SU-DHL-6 (cell line): ENCODE results near the gene ZNF12.
"Not testable (repeated sequence)": the region's sequence is repeated elsewhere in the genome, so short reads cannot be mapped to it uniquely, and the experiment has no call there.

ENCODE experiments used
- H2AFZ ChIP-seq: fragments of 200-600 bp; sonication (generic); 2 replicates; pipeline ENCODE4 v1.6.1; 2014; ENCODE audit warnings: low read depth, mild to moderate bottlenecking, moderate library complexity, mixed read lengths, antibody characterized with exemption, low read length; ENCODE audit not compliant: severe bottlenecking
- H3F3A ChIP-seq: fragments of 200-600 bp; shearing (Covaris generic); 2 replicates; pipeline ENCODE4 v1.6.0; 2016; ENCODE audit warnings: antibody characterized with exemption, mild to moderate bottlenecking; ENCODE audit not compliant: insufficient read depth
- H3K27ac ChIP-seq: fragments of 200-600 bp; sonication (generic); 2 replicates; pipeline ENCODE4 v1.5.1; 2016; ENCODE audit warnings: low read depth, mild to moderate bottlenecking, low read length, moderate library complexity, mixed read lengths
- H3K27me3 ChIP-seq: fragments of 200-600 bp; sonication (generic), shearing (Covaris generic); 2 replicates; pipeline ENCODE4 v1.6.0; 2014; ENCODE audit warnings: mild to moderate bottlenecking, low read length
- H3K36me3 ChIP-seq: fragments of 200-600 bp; sonication (generic); 2 replicates; pipeline ENCODE4 v1.6.1; 2014; ENCODE audit warnings: mild to moderate bottlenecking, low read length, mixed read lengths
- H3K4me2 ChIP-seq: fragments of 300-600, 200-600 bp; shearing (Covaris generic), sonication (generic); 2 replicates; pipeline ENCODE4 v1.6.0; 2014; ENCODE audit warnings: low read length, low read depth, mild to moderate bottlenecking; ENCODE audit not compliant: poor library complexity, severe bottlenecking
- H3K4me3 ChIP-seq: fragments of 200-600 bp; sonication (generic); 2 replicates; pipeline ENCODE4 v1.5.1; 2014; ENCODE audit warnings: antibody characterized with exemption, low read length, mild to moderate bottlenecking, mixed read lengths; ENCODE audit not compliant: insufficient read depth, poor library complexity, severe bottlenecking
- H3K79me2 ChIP-seq: fragments of 200-600 bp; sonication (generic); 2 replicates; pipeline ENCODE4 v1.6.1; 2014; ENCODE audit warnings: mild to moderate bottlenecking, low read length, moderate library complexity; ENCODE audit not compliant: insufficient read depth
- H3K9ac ChIP-seq: fragments of 200-600 bp; sonication (generic); 2 replicates; pipeline ENCODE4 v1.7.0; 2014; ENCODE audit warnings: mild to moderate bottlenecking, low read length
- H3K9me2 ChIP-seq: fragments of 200-600 bp; sonication (generic); replicated peaks from 2 replicates; pipeline ENCODE4 v1.6.1; 2014; ENCODE audit warnings: low read length; ENCODE audit not compliant: insufficient read depth
- H3K9me3 ChIP-seq: fragments of 200-600 bp; sonication (generic); 2 replicates; pipeline ENCODE4 v1.6.1; 2014; ENCODE audit warnings: low read length, mixed read lengths; ENCODE audit not compliant: insufficient read depth
- H4K20me1 ChIP-seq: fragments of 200-600 bp; sonication (generic); 2 replicates; pipeline ENCODE4 v1.6.1; 2014; ENCODE audit warnings: low read depth, mild to moderate bottlenecking, antibody characterized with exemption, low read length, moderate library complexity, mixed read lengths
- EZH2phosphoT487 ChIP-seq: fragments of 200-600 bp; sonication (generic), shearing (Covaris generic); conservative IDR thresholded peaks from 2 replicates; pipeline ENCODE4 v1.6.1; 2018; ENCODE audit warnings: mild to moderate bottlenecking, antibody characterized with exemption, low read length, moderate library complexity, mixed read lengths
- TF ChIP-seq, protein P1 (sequence below): fragments of 200-600 bp; sonication (generic); IDR thresholded peaks from one replicate; pipeline ENCODE4 v1.5.1; 2017; ENCODE audit warnings: antibody characterized with exemption, mild to moderate bottlenecking, low read length, moderate library complexity; ENCODE audit not compliant: insufficient read depth, poor library complexity, severe bottlenecking

ZNF12 gene

DNA sequence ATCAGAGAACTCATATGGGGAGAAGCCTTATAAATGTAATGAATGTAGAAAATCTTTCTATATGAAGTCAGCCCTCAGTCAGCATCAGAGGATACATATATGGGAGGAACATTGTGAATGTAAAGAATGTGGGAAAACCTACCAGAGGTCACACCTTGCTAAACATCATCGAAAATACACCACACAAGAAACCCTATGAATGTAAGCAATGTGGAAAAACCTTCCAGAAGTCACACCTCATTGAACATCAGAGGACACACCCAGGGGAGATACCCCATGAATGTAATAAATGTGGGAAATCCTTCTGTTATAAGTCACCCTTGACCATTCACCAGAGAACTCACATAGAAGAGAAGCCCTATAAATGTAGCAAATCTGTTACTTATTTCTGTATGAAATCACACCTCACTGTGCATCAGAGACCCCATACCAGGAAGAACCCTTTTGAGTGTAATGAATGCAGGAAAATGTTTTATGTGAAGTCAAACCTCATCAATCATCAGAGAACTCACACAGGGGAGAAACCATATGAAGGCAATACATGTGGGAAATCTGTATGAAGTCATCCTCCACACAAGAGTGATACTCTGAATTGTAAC, 30.8 kb downstream of the ZNF12 start:
- H3K27me3 ChIP-seq: no peaks in the 10 kb centered on the region
- no peak overlapping the region for H3K9ac ChIP-seq
- H3K4me2 ChIP-seq: no peak overlapping the region
- peaks cover 70% of the 10 kb centered on the region for H3K9me3 ChIP-seq
- no peak overlapping the region for H2AFZ ChIP-seq
- no peaks in the 10 kb centered on the region for H3K9me2 ChIP-seq
- no peaks in the 10 kb centered on the region for H3F3A ChIP-seq
- no peak overlapping the region for H3K4me3 ChIP-seq
- H3K27ac ChIP-seq: no peak overlapping the region
- H4K20me1 ChIP-seq: no peaks in the 10 kb centered on the region
- H3K79me2 ChIP-seq: no peaks in the 10 kb centered on the region
- H3K36me3 ChIP-seq: peaks cover 3% of the 10 kb centered on the region; the same call in 1 of the 2 replicates
- TF ChIP-seq, protein P1, sequence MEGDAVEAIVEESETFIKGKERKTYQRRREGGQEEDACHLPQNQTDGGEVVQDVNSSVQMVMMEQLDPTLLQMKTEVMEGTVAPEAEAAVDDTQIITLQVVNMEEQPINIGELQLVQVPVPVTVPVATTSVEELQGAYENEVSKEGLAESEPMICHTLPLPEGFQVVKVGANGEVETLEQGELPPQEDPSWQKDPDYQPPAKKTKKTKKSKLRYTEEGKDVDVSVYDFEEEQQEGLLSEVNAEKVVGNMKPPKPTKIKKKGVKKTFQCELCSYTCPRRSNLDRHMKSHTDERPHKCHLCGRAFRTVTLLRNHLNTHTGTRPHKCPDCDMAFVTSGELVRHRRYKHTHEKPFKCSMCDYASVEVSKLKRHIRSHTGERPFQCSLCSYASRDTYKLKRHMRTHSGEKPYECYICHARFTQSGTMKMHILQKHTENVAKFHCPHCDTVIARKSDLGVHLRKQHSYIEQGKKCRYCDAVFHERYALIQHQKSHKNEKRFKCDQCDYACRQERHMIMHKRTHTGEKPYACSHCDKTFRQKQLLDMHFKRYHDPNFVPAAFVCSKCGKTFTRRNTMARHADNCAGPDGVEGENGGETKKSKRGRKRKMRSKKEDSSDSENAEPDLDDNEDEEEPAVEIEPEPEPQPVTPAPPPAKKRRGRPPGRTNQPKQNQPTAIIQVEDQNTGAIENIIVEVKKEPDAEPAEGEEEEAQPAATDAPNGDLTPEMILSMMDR: no peak
- TF ChIP-seq EZH2phosphoT487: no peak

GRCh38 chr7:6670851-6671250, 35.9 kb downstream of the ZNF12 start:
- not testable (repeated sequence) for H3K9ac ChIP-seq, H3K4me3 ChIP-seq, H3K36me3 ChIP-seq, H3F3A ChIP-seq, H3K27me3 ChIP-seq, H3K27ac ChIP-seq, H3K4me2 ChIP-seq, H2AFZ ChIP-seq, H3K9me2 ChIP-seq, H3K79me2 ChIP-seq, H4K20me1 ChIP-seq
- peaks cover 33% of the 10 kb centered on the region for H3K9me3 ChIP-seq

GRCh38 chr7:6658618-6659345, 48.0 kb downstream of the ZNF12 start:
- Histone ChIP-seq H3K36me3 (no peaks in the 10 kb centered on the region), H3K4me2 (no peak overlapping the region), H3K4me3 (no peak overlapping the region), H3K9ac (no peak overlapping the region), H4K20me1 (no peaks in the 10 kb centered on the region), H3F3A (0 out of 2 replicates have a peak, but pooled peaks cover 4% of the 10 kb centered on the region), H3K27ac (no peak overlapping the region), H3K27me3 (no peaks in the 10 kb centered on the region), H3K9me2 (no peaks in the 10 kb centered on the region), H2AFZ (no peak overlapping the region), H3K9me3 (no peaks in the 10 kb centered on the region), H3K79me2 (no peaks in the 10 kb centered on the region)
- TF ChIP-seq EZH2phosphoT487: no peak
- TF ChIP-seq, protein P1: no peak

- H3K36me3 ChIP-seq: no peaks in the 10 kb centered on the region; the same call in 1 of the 2 replicates
- H3K9me3 ChIP-seq: no peaks in the 10 kb centered on the region
- no peaks in the 10 kb centered on the region for H4K20me1 ChIP-seq
- H3K27ac ChIP-seq: no peak overlapping the region
- no peak overlapping the region for H3K4me3 ChIP-seq
- H2AFZ ChIP-seq: no peak overlapping the region
- no peaks in the 10 kb centered on the region for H3K9me2 ChIP-seq
- no peak overlapping the region for H3K4me2 ChIP-seq
- no peak overlapping the region for H3K9ac ChIP-seq
- H3K79me2 ChIP-seq: no peaks in the 10 kb centered on the region
- H3K27me3 ChIP-seq: no peaks in the 10 kb centered on the region
- H3F3A ChIP-seq: 0 out of 2 replicates have a peak, but pooled peaks cover 4% of the 10 kb centered on the region
- TF ChIP-seq, protein P1: no peak
- no peak for TF ChIP-seq EZH2phosphoT487
These were observed 50.3 kb downstream of the ZNF12 start for GRCh38 chr7:6656413-6656812.
